ENCODE data around the gene WDR86. TPM values are rescaled to one million over a fixed set of nuclear protein-coding genes. Genes with fewer than 3 reads are reported as not detected.

The WDR86 gene
- total RNA-seq, 1 experiment from 2014 or later: 0.05 TPM

DNA sequence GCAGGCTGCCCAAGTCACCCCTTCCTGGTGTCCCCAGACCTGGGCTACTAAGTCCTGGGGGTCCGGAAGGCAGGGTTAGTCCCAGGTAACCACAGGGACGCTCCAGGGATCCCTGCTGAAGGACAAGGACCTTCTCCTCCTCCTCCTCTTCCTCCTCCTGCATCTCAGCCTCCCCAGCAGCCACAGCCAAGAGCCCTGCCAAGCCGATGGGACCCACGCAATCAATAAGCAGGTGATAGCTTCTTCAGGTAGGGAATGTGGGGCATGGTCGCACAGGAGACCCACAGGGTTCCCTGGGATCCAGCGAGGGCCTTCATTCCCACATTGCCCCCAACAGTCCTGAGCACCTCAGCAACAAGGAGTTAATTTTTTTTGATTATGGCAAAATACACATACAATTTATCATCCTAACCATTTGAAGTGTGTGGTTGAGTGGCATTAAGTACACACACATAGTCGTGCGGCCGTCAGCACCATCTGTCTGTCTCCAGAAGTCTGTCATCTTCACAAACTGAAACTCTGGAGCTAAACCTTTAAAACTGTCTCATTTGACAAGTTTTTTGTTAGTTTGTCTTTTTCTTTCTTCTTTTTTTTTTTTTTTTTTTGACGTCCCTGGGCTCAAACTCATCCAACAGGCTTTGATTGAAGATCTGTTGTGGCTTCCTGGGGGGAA is 18.0 kb upstream of the WDR86 start:
- DNase-seq (ENCODE audit: low read depth): no peak

DNA sequence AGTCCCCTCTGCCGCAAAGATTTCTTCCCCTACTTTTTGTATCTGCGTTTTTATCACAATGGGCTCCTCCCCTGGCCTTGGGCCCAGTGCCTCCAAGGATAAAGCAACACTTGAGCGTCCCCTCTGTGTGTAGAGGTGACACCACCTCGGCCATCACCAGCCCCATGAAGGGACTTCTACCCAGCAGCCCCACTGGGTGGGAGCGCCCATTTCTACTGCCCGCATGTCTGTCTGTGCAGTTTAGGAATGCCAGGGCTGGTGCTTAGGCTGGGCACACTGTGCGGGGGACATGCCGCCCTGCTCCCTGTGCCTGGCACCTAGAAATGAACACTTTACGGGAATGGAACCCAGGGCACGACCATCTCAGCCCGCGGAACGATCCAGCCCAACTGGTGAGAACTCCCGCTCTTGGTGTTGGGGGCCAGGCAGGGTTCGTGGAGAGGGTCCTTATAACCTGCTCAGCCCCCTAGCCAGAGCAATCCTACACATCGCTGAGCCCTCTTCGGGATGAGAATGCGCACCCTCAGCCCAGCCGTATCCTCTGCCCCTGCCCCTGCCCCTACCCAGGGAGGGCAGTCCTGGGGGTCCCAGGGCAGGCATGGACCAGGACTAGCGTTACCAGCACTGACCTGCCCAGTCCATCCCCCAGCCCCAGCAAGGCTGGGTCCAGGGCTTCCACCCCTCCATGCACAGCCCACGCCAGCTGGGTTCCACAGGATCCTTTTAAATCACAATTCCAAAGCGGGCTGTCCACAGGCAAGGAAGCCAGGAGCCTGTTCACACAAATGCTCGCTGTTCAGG is 17.3 kb upstream of the WDR86 start:
- DNase-seq (ENCODE audit: low read depth): no peak

DNA sequence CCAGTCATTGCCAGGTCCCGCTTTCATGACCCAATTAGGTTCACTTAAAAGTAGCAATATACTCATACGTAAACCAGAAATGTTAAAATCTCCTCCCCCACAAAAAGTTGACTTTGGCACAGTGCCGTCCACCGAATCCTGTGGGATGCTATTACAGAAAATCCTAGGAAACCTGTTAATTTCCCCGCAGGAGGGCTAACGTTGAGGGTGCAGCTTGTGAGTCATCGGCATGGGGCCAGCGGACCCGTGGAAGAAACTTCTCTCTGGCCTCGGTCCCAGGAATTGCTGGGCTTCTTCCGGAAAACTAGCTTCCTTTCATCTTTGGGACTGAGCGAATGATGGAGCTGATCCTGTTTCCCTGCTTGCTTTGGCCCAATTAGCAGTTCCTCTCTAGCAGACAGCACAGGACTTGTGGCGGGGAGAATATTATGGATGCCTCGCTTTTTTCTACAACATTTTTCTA is 16.6 kb upstream of the WDR86 start:
- peak; percentile 98 for DNase-seq (ENCODE audit: low read depth)

DNA sequence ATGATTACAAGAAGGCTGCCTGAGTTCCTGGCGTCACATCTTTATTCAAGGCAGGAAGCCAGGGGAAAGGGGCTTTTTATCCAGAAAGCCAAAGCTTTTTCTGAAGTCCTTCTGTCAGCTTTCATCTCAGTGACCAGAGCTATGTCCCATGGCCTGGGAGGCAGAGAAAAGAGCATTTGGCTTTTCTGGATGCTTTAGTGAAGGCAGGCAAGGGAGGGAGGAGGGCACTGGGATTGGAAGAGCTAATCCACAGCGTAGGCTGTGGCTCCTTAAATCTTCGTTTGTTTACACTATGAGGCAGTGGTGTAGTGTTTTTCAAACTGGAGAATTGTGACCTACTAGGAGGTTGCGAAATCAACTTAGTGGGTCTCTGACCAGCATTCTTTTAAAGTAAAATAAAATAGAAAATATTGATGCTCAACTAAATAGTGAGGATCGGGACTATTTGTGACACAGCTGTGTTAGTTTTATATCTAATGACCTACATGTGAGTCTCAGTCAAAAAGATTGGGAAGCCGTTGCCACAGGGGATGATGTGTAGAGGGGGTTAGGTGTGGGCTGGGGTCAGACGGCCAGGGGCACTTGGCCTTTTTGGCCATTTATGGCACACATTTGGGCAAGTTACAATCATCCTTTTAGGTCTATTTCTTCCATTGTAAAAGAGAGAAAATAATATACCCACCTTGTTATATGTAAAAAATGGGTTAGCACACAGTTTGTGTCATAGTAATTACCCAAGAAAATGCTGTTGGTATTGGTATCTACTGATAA is 16.0 kb upstream of the WDR86 start:
- peak; percentile 86 for DNase-seq (ENCODE audit: low read depth)

DNA sequence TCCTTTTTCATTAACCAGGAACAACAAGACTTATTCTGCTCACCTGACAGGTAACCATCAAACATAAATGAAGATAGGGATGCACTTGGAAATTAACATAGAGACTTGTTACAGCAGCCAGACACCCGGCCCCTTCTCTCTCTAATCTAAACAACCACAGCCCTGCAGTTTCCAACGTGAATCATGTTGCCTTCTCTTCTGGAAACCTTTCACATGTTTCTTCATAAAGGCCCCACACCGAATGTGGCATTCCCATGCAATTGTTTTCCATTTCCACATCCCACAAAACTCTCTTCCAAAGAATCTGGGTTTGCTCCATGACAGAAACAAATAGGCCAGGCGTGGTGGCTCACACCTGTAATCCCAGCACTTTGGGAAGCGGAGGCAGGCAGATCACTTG is 15.0 kb upstream of the WDR86 start:
- peak; percentile 36 for DNase-seq (ENCODE audit: low read depth)

DNA sequence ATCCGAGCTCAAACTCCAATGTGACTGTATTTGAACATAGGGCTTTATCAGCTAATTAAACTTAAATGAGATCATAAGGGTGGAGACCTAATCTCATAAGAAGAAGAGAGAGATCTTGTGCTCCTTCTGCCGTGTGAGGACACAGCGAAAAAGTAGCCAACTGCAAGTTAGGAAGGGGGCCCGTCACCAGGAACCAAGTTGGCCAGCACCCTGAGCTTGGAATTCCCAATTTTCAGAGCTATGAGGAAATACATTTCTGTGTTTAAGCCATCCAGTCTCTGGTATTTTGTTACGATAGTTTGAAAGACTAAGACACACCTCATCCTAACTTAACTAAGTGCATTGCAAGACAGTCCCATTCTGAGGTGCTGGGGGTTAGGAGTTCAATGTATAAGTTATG is 14.1 kb upstream of the WDR86 start:
- no peak for DNase-seq (ENCODE audit: low read depth)

DNA sequence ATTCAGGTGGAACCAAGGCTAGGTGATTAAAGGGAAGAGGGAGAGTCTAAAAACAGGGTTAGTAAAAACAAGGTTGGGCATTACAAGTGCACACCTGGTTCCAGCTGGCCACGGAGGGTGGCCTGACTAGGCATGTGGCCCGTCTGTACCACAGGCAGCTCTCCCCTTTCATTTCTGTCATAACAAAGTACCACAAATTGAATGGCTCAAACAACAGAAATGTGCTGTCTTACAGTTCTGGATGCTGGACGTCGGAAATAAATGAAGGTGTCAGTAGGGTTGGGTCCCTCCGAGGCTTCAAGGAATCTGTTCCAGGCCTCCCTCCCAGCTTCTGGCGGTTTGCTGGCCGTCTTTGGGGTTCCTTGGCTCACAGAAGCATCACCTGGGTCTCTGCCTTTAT is 13.4 kb upstream of the WDR86 start:
- no peak for DNase-seq (ENCODE audit: low read depth)

DNA sequence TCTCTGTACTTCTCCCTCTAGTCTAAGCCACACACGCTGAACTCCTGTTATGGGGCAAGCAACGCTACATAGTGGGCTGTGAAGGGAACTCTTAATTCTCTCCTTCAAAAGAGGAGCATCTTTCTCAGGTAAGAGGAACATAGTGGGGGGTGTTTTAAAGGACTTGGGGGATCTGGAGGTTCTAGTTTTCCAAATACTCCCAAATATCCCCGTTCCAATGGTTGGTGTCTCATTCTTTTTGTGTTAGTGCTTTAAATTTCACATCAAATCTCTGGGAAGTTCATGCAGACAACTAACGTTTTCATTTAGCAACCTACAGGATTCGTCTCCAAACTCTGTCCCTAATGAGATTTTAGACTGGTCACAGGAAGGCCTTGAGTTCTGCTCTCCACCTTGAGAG is 12.4 kb upstream of the WDR86 start:
- no peak for DNase-seq (ENCODE audit: low read depth)

DNA sequence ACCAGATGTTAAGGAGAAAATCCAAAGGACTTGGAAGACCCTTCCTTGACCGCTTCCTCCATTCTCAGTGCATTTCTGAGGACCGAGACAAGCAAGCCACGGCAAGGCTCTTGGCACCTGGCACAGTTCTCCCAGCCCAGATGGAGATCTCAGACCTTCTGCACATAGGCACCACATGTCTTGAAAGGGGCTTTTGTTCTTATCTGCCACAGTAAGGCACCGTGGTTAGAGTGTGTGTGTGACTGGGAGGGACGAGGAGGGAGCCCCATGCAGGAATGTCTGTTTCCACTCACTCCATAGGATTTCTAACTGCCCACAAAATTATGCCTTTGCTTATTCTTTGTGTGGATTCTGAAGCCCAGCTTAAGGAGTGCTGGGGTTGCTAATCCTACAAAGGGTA is 10.3 kb upstream of the WDR86 start:
- DNase-seq (ENCODE audit: low read depth): no peak

DNA sequence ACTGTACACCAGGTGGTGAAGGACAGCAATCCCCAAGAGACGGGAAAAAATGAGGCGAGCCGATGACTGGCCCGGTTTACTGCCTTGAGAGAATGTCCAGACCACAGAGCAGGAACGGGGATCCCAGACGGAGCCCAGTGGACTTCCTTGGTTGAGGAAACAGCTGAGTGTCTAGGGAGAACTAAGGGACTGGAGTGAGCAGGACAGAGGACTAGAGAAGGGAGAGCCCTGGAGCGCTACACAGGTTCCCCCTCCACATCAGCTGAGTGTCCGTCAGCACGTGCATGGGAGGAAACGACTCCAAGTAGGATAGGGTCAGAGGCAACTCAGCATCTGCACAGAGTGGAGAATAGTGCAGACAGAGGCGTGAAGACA is 7.1 kb upstream of the WDR86 start:
- DNase-seq (ENCODE audit: low read depth): no peak

DNA sequence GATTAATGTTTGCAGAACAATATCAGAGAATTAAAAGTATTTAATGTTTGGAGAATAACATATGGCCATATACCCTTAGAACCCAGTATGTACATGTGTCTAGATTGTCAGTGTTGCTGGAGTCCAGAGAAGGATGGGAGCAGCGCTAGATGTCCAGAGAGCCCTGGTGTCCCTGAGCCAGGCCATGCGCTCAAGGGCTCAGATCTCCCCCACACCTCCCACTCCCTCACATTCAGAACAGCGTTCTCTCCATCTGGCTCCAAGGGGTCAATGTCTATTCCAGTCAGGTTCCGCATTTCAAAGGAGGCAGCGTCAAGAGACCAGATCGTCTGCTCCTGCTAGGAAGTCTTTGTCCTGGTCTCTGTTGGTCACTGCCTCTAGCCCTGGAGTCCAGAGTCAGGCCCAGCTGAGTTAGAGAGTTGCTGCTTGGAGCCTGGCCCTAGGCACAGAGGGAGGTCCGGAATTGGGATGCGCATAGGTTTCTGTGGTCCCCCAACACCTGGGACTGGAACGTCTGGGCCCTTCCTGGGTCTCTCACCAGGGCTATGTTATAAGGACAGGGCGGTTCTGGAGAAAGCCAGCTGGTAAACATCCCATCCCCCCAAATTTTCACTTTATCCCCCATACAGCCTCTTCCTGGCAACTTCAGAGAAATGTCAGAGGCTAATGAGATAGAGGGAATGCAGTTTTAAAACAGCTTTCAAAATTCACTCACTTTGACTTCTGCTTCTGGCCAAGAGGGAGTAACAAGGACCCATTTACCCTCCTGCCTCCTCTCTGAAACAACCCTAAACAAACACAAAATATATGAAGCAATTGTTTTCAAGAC is 6.5 kb upstream of the WDR86 start:
- DNase-seq (ENCODE audit: low read depth): no peak

DNA sequence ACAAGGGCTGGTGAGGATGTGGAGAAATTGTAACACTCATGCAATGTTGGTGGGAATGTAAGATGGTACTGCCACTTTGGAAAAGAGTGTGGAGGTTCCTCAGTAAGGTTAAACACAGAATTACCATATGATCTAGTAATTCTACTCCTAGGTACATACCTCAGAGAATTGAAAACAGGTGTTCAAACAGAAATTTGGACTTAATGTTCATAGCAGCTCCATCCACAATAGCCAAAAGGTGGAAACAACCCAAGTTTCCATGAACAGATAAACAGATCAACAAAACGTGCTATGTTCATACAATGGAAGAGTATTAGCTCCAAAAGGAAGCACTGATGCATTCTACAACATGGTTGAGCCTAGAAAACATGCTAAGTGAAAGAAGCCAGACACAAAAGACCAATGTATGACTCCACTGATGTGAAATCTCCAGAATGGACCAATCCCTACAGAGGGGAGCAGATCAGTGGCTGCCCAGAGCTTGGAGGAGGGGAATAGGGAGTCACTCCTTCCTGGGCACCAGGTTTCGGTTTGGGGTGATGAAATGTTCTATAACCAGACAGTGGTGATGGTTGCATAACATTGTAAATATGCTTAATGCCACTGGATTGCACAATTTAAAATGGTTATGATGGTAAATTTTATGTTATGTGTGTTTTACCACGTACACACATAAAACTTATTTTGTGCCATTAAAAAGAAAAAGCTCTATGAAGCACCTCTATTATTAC is 5.7 kb upstream of the WDR86 start:
- no peak for DNase-seq (ENCODE audit: low read depth)

DNA sequence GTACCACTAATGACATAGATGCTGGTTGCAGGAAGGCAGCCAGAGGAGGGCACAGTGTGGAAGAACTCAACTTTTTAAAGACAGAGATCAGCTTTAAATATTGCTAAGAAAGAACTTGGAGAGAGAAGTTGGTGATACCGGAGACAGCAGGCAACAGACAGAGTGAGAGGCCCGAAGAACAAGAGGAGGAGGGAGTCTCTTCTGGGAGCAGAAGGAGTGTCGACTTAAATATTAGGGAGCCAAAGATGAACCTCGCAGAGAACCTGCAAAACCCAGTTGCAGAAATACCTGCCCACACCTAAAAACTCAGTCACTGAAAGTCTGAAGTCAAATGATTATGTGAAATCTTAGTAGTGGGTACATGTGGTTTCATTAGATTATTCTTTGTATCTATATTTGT is 3.4 kb upstream of the WDR86 start:
- DNase-seq (ENCODE audit: low read depth): no peak

DNA sequence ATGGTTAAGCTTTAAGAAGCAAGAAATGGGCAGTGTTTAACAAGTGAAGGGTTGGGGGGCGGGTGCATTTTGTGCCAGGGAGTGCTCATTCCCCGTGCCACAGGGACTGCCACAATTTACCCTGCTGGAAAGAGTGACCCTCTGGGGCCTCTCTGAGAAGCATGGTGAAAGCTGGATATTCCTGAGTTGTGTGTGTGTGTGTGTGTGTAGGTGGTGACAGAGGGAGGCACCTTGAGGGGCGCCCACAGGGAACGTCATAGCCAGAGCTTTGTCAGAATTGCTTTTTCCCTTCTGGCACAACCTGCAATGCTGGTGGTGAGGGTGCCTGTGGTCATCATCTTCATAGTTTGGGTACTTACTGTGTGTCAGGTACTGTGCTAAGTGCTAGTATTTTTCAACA is 2.5 kb upstream of the WDR86 start:
- no peak for DNase-seq (ENCODE audit: low read depth)

DNA sequence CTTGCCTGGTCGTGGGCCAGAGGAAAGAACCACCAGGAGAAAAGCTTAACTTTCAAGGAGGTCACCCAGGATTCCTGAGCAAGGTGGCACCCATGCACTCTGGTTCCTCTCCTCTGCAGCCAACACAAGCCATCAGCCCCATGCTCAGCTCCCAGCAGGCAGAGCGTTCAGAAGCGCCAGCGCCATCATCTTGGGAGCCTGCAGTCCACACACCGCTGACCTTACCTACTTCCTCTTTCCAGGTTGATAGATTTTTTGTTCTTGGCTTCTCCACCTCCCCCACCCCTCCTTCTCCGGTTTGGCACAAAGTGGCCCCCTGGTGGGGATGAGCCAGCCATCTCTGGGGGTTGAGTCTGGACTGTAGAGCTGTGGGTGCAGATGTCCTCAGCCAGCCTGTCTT is 1.7 kb upstream of the WDR86 start:
- no peak for DNase-seq (ENCODE audit: low read depth)

DNA sequence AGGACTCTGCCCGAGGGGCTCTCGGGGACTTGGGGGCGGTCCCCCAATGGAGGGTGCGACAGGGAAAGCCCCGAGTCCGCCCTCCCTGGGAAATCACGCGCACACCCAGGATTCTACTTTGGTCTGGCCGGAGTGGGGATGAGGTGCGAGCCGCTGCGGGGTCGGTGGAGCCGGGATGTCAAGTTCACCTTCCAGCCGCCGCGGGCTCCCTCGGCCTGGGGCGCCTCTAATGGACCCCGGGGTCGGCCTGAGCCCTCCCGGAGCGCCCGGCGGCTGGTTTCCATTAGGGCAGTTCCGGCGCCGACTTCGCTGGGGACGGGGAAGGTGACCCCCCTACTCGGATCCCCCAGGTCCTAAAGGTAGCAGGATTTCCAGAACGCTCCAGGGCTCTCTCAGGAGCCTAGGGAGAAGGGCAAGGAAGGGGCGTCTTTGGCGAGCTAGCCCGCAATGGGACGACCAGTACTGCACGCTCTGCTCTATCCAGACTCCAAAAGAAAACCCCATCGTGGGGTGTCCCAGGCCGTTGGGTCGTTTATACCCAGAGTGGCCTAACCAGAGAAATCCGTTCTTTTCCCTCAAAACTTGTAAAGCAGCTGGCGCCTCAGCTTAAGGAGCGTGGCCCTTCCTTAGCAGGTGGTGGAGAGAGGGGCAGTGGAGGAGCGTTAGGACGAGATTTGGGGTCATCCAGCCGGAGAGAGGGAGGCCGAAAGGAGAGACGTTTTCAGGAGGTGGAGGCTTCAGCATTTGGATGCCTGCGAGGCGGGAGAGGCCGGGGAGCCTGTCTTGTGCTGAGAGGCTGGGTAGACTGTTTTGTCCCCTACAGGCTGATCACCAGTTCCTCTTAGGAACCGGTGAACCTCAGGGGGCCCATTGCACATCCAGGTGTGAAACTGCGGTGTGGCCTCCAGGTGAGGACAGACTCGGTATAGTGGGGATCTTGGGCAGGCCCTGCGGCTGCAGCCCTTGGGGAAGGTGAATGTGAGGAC is 860 bp upstream of the WDR86 start:
- DNase-seq (ENCODE audit: low read depth): no peak

DNA sequence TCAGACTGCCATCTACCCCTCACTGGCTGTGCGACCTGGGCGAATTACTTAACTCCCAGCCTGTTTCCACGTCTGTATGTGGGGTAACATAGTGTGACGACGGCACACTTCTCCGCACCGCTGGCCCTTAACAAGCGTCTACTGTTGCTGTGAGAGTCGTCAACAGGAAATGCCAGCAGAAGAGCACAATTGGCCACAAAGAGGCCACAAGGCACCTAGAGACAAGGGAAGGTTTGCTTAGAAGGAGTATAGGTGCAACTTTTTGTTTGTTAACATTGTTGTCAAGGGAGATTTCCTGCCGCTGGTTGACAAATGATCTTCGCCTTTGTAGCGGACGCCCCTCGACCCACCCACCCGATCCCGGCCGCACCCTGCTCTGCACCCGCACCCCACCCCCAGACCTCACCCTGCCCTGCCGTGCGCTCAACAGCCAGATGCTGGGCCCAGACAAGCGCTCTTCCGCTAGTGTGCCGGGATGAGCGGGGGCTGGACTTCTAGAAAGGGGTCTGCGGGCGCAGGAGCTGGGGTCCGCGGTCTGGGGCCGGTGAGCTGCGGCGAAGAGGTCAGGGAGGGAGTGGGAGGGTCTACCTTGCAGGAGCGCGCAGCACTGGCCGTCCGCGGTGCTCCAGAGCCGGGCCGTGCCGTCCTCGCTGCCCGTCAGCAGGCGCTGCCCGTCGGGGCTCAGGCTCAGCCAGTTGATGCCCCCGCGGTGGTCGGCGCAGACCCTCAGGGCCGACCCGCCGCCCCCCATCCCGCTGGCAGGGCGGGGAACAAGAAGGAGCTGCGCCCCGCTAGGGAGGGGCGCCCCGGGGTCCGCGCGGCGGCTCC is 785 bp downstream of the WDR86 start:
- peak; percentile 50 for DNase-seq (ENCODE audit: low read depth)

DNA sequence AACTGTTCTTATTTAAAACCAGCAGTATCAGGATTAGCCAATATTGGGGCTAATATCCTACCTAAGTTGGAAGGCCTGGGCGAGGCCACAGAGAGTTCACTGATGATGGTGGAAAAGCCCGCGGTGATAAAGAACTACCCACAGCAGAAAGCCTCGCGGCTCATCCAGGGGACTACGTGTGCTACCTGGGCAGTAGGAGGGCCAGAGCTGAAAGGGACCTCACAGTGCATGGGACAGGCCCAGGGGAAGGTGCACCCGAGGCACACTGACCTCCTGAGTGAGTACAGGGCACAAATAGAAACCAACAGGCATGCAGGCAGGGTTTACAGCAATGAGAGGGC is 1.4 kb downstream of the WDR86 start:
- no peak for DNase-seq (ENCODE audit: low read depth)

All from M059J (cell line).